ENCODE results near the gene PSG6. TPM values are rescaled to one million over a fixed set of nuclear protein-coding genes. Genes with fewer than 3 reads are reported as not detected.
"Not testable (repeated sequence)": the region's sequence is repeated elsewhere in the genome, so short reads cannot be mapped to it uniquely, and the experiment has no call there.

PSG6 gene
- total RNA-seq, 1 experiment from 2014 or later: not detected

DNA sequence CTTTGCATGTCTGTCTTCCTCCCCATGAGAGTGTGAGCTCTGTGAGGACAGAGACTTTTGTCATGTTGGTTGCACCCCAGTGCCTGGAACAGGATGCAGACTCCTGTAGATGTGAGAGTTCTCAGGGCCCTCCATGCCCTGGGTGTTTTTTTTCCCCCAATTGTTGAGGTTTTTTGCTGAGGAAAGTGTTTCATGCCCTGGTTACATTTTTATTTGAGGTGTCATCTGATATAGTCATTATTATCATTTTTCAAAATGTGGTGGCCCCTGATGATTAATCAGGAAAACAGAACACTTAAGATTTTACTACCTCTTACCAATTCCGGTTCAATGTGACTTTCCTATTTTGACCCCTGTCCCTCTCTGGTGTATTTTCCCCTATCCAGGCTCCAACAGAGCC, 763 bp downstream of the PSG6 start:
- DNase-seq (ENCODE audit: low spot score); H3K9me3 ChIP-seq (ENCODE audit: low read depth, low read length, poor library complexity, severe bottlenecking); H3K4me1 ChIP-seq (ENCODE audit: insufficient read depth, low read length, poor library complexity, severe bottlenecking); CTCF ChIA-PET; H3K27ac ChIP-seq (ENCODE audit: low read depth, low read length, poor library complexity, severe bottlenecking); intact Hi-C loops (cut with micrococcal nuclease; ENCODE audit: unreplicated experiment); H3K4me3 ChIP-seq (ENCODE audit: low read depth, low read length, poor library complexity, severe bottlenecking); POLR2A ChIA-PET (ENCODE audit: low non-redundant PET); H3K27me3 ChIP-seq (replicated peaks; ENCODE audit: insufficient read depth, low read depth, low read length, poor library complexity); H3K36me3 ChIP-seq (ENCODE audit: insufficient read depth, low read length, poor library complexity, severe bottlenecking); BruUV-seq (replicated peaks): not testable (repeated sequence)

DNA sequence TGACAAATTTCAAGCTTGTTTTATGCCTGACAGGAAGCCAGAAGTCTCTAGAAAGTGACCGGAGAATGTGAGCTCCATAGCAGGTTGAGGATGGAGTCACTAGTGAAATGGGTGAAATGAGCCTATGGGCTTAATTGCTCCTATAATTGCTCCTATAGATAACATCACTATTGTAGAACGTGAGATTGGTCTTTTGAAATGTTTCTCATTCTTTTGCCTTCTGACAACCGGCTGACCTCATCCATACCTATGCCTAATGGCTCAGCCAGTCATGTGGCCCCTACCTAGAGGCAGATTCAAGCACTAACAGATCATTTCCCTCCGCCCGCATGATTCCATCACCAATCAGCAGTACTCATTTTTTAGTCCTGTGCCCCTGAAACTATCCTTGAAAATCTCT, 4.2 kb downstream of the PSG6 start:
- H3K4me1 ChIP-seq (ENCODE audit: insufficient read depth, low read length, poor library complexity, severe bottlenecking); POLR2A ChIA-PET (ENCODE audit: low non-redundant PET); CTCF ChIA-PET; intact Hi-C loops (cut with micrococcal nuclease; ENCODE audit: unreplicated experiment); H3K9me3 ChIP-seq (ENCODE audit: low read depth, low read length, poor library complexity, severe bottlenecking); BruUV-seq (replicated peaks); H3K4me3 ChIP-seq (ENCODE audit: low read depth, low read length, poor library complexity, severe bottlenecking); H3K36me3 ChIP-seq (ENCODE audit: insufficient read depth, low read length, poor library complexity, severe bottlenecking); H3K27ac ChIP-seq (ENCODE audit: low read depth, low read length, poor library complexity, severe bottlenecking); DNase-seq (ENCODE audit: low spot score); H3K27me3 ChIP-seq (replicated peaks; ENCODE audit: insufficient read depth, low read depth, low read length, poor library complexity): not testable (repeated sequence)

DNA sequence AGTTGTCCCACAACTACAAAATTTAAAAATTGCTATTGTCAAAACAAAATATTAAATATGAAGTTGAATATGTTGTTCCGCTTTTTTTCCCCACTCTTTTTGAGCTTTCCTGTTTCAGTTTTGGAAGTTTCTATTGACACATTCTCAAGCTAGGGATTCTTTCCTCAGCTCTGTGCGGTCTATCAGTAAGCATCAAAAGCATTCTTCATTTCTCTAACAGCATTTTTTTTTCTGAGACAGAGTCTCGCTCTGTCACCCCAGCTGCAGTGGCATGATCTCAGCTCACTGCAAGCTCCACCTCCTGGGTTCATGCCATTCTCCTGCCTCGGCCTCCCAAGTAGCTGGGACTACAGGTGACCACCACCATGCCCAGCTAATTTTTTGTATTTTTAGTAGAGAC, 4.8 kb downstream of the PSG6 start:
- H3K4me3 ChIP-seq (ENCODE audit: low read depth, low read length, poor library complexity, severe bottlenecking); intact Hi-C loops (cut with micrococcal nuclease; ENCODE audit: unreplicated experiment); POLR2A ChIA-PET (ENCODE audit: low non-redundant PET); H3K36me3 ChIP-seq (ENCODE audit: insufficient read depth, low read length, poor library complexity, severe bottlenecking); DNase-seq (ENCODE audit: low spot score); CTCF ChIA-PET; H3K4me1 ChIP-seq (ENCODE audit: insufficient read depth, low read length, poor library complexity, severe bottlenecking); H3K27me3 ChIP-seq (replicated peaks; ENCODE audit: insufficient read depth, low read depth, low read length, poor library complexity); H3K27ac ChIP-seq (ENCODE audit: low read depth, low read length, poor library complexity, severe bottlenecking); H3K9me3 ChIP-seq (ENCODE audit: low read depth, low read length, poor library complexity, severe bottlenecking); BruUV-seq (replicated peaks): not testable (repeated sequence)

DNA sequence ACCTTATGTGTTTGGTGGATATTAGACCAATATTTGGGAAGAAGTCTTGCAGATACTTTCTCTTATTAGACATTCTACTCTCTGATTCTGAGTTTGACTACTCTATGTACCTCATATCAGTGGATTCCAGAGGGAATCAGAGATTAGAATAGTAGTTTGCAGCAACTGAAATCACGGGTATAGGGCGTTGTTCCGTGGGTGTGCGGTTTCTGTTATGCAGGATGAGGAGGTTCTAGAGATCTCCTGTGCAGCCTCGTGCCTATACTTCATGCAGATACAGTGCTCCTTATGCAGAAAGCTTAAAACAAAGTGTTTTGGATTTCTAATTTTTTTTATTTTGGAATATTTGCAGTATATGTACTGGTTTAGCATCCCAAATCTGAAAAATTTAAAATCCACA, 6.0 kb downstream of the PSG6 start:
- H3K4me1 ChIP-seq (ENCODE audit: insufficient read depth, low read length, poor library complexity, severe bottlenecking); H3K27ac ChIP-seq (ENCODE audit: low read depth, low read length, poor library complexity, severe bottlenecking); BruUV-seq (replicated peaks); CTCF ChIA-PET; POLR2A ChIA-PET (ENCODE audit: low non-redundant PET); H3K36me3 ChIP-seq (ENCODE audit: insufficient read depth, low read length, poor library complexity, severe bottlenecking); DNase-seq (ENCODE audit: low spot score); H3K9me3 ChIP-seq (ENCODE audit: low read depth, low read length, poor library complexity, severe bottlenecking); intact Hi-C loops (cut with micrococcal nuclease; ENCODE audit: unreplicated experiment); H3K27me3 ChIP-seq (replicated peaks; ENCODE audit: insufficient read depth, low read depth, low read length, poor library complexity); H3K4me3 ChIP-seq (ENCODE audit: low read depth, low read length, poor library complexity, severe bottlenecking): not testable (repeated sequence)

DNA sequence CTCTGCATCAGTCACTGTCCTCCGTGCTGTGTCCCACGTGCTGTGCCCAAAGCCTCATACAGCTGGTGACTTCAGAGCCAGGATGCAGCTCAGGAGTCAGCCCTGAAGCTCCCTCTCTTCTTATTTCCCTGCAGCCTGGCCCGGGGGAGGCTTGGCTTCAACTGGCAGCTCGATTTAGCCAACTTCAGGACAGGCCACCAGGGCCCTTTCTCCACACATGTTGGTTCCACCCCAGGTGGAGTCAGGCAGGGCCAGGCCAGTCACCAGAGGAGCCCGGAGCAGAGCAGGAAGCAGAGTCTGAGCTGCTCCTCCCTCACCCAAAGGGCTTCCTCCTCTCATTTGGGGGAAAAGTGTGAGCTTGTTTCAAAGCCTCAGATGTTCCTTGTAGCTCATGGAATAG, 11.5 kb downstream of the PSG6 start:
- intact Hi-C loops (cut with micrococcal nuclease; ENCODE audit: unreplicated experiment); CTCF ChIA-PET; H3K36me3 ChIP-seq (ENCODE audit: insufficient read depth, low read length, poor library complexity, severe bottlenecking); DNase-seq (ENCODE audit: low spot score); H3K27ac ChIP-seq (ENCODE audit: low read depth, low read length, poor library complexity, severe bottlenecking); H3K4me1 ChIP-seq (ENCODE audit: insufficient read depth, low read length, poor library complexity, severe bottlenecking); H3K27me3 ChIP-seq (replicated peaks; ENCODE audit: insufficient read depth, low read depth, low read length, poor library complexity); BruUV-seq (replicated peaks); H3K9me3 ChIP-seq (ENCODE audit: low read depth, low read length, poor library complexity, severe bottlenecking); POLR2A ChIA-PET (ENCODE audit: low non-redundant PET); H3K4me3 ChIP-seq (ENCODE audit: low read depth, low read length, poor library complexity, severe bottlenecking): not testable (repeated sequence)

DNA sequence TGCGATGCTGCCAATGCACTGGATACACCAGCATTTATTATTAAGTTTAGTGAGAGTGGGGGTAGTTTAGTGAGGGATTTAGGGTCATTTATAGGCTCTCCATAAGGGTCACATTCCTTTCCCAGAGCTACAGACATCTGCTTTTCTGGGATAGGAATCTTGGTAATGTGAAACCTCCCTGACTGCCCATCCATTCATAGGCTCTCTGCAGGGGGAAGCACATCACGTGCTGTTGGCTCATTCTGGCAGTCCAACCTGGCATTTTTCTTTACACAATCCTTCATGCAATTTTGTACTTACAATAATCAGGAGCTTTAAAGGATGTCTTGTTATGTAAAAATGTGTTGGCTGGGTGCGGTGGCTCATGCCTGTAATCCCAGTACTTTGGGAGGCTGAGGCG, 17.1 kb downstream of the PSG6 start:
- H3K4me3 ChIP-seq (ENCODE audit: low read depth, low read length, poor library complexity, severe bottlenecking); DNase-seq (ENCODE audit: low spot score); BruUV-seq (replicated peaks); H3K9me3 ChIP-seq (ENCODE audit: low read depth, low read length, poor library complexity, severe bottlenecking); H3K27ac ChIP-seq (ENCODE audit: low read depth, low read length, poor library complexity, severe bottlenecking); CTCF ChIA-PET; H3K36me3 ChIP-seq (ENCODE audit: insufficient read depth, low read length, poor library complexity, severe bottlenecking); intact Hi-C loops (cut with micrococcal nuclease; ENCODE audit: unreplicated experiment); H3K27me3 ChIP-seq (replicated peaks; ENCODE audit: insufficient read depth, low read depth, low read length, poor library complexity); H3K4me1 ChIP-seq (ENCODE audit: insufficient read depth, low read length, poor library complexity, severe bottlenecking); POLR2A ChIA-PET (ENCODE audit: low non-redundant PET): not testable (repeated sequence)

DNA sequence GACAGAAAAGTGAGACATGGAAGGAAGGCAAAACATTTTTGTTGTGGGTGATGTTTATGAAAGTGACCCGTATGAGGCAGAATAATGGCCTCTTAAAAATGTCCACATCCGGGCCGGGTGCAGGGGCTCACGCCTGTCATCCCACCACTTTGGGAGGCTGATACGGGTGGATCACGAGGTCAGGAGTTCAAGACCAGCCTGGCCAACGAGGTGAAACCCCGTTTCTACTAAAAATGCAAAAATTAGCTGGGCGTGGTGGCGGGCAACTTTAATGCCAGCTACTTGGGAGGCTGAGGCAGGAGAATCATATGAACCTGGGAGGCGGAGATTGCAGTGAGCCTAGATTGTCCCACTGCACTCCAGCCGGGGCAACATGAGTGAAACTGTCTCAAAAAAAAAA, 18.0 kb downstream of the PSG6 start:
- CTCF ChIA-PET; POLR2A ChIA-PET (ENCODE audit: low non-redundant PET); BruUV-seq (replicated peaks); H3K4me1 ChIP-seq (ENCODE audit: insufficient read depth, low read length, poor library complexity, severe bottlenecking); intact Hi-C loops (cut with micrococcal nuclease; ENCODE audit: unreplicated experiment); H3K36me3 ChIP-seq (ENCODE audit: insufficient read depth, low read length, poor library complexity, severe bottlenecking); DNase-seq (ENCODE audit: low spot score); H3K27ac ChIP-seq (ENCODE audit: low read depth, low read length, poor library complexity, severe bottlenecking); H3K9me3 ChIP-seq (ENCODE audit: low read depth, low read length, poor library complexity, severe bottlenecking); H3K27me3 ChIP-seq (replicated peaks; ENCODE audit: insufficient read depth, low read depth, low read length, poor library complexity); H3K4me3 ChIP-seq (ENCODE audit: low read depth, low read length, poor library complexity, severe bottlenecking): not testable (repeated sequence)

DNA sequence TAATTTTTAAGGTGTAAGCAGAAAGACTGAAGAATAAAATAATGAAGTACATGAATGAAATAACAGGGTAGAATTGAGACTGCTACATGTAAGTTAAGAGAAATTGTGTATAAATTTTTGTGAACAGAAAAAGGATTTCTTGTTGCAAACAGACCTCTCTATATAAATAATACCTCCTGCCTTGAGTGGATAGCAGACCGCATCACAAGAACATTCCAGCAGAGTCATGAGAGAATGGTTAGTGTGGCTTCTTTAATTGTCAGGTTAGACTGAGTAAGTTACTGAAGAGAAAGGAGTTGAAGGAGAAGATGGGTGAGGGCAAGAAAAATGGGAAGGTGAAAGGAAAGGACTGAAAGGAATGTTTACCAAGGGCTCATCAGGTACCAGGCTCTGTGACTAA, 18.6 kb downstream of the PSG6 start:
- DNase-seq (ENCODE audit: low spot score); H3K4me3 ChIP-seq (ENCODE audit: low read depth, low read length, poor library complexity, severe bottlenecking); H3K36me3 ChIP-seq (ENCODE audit: insufficient read depth, low read length, poor library complexity, severe bottlenecking); intact Hi-C loops (cut with micrococcal nuclease; ENCODE audit: unreplicated experiment); POLR2A ChIA-PET (ENCODE audit: low non-redundant PET); H3K9me3 ChIP-seq (ENCODE audit: low read depth, low read length, poor library complexity, severe bottlenecking); CTCF ChIA-PET; BruUV-seq (replicated peaks); H3K4me1 ChIP-seq (ENCODE audit: insufficient read depth, low read length, poor library complexity, severe bottlenecking); H3K27ac ChIP-seq (ENCODE audit: low read depth, low read length, poor library complexity, severe bottlenecking); H3K27me3 ChIP-seq (replicated peaks; ENCODE audit: insufficient read depth, low read depth, low read length, poor library complexity): not testable (repeated sequence)

Measured in A673 (cell line).